Endothelial cell of umbilical vein (primary cell): ENCODE data around the gene CEP83. TPM values are rescaled to one million over a fixed set of nuclear protein-coding genes. Genes with fewer than 3 reads are reported as not detected.

Experiments
- BruUV-seq: library from RNA; stranded (reverse); fragments of 400-500 nt; replicated peaks from 2 replicates; lab custom pipeline; 2021; lab: Mats Ljungman, UMichigan
- CTCF ChIA-PET: fragments of 300-600, 350-600 bp; sonication (Branson Sonifier 250); formaldehyde crosslinking; loops from one replicate; lab custom pipeline; 2021; ENCODE audit warnings: antibody characterized with exemption, inconsistent platforms; lab: Charles Lee
- POLR2A ChIA-PET: fragments of 300-600, 350-600 bp; sonication (Branson Sonifier 250); formaldehyde crosslinking; loops from one replicate; lab custom pipeline; 2021; ENCODE audit warnings: antibody characterized with exemption, inconsistent platforms; lab: Charles Lee
- DNase-seq: peaks from one replicate; pipeline ENCODE4 v3.0.0-alpha.2; 2011; ENCODE audit warnings: low read depth, low spot score
- FAIRE-seq: peaks from 2 replicates; lab custom pipeline; 2011; peaks lifted over from hg19 to GRCh38; lab: Jason Lieb, UNC
- H2AFZ ChIP-seq: 2 replicates; pipeline ENCODE4 v1.6.0; 2012; ENCODE audit warnings: low read depth, low read length, control low read depth, inconsistent platforms
- H3K27ac ChIP-seq: 2 replicates; pipeline ENCODE4 v1.5.1; 2011; ENCODE audit warnings: low read depth, mild to moderate bottlenecking, control low read depth, low read length, moderate library complexity; ENCODE audit not compliant: insufficient read depth
- H3K27me3 ChIP-seq, 2 experiments: 2 replicates each; pipeline versions ENCODE4 v1.6.0 to v1.6.1; 2011; ENCODE audit warnings: low read length in 2 of 2, mixed read lengths in 1 of 2; ENCODE audit not compliant: control insufficient read depth in 2 of 2, insufficient read depth in 2 of 2
- H3K36me3 ChIP-seq, 2 experiments: 2 replicates in 1 of 2; 3 replicates in 1 of 2; pipeline ENCODE4 v1.5.1; 2011; ENCODE audit warnings: low read length in 2 of 2, mild to moderate bottlenecking in 1 of 2, moderate library complexity in 1 of 2; ENCODE audit not compliant: control insufficient read depth in 2 of 2, insufficient read depth in 2 of 2; ENCODE audit errors: extremely low read depth in 1 of 2
- H3K4me1 ChIP-seq: 3 replicates; pipeline ENCODE4 v1.5.1; 2011; ENCODE audit warnings: mild to moderate bottlenecking, low read length; ENCODE audit not compliant: control insufficient read depth, insufficient read depth; ENCODE audit errors: extremely low read depth
- H3K4me2 ChIP-seq: 2 replicates; pipeline ENCODE4 v1.6.1; 2011; ENCODE audit warnings: low read length, control low read depth, mixed read lengths; ENCODE audit not compliant: insufficient read depth
- H3K4me3 ChIP-seq, 3 experiments: fragments of 200-600 bp in 1 of 3; sonication (generic), shearing (Covaris generic) in 1 of 3; replicated peaks in 1 of 3; 2 replicates each; pipeline ENCODE4 v1.5.1; 2011 to 2016; ENCODE audit warnings: control low read depth in 3 of 3, low read length in 3 of 3, mild to moderate bottlenecking in 2 of 3, inconsistent platforms in 1 of 3, low read depth in 1 of 3, moderate library complexity in 1 of 3; ENCODE audit not compliant: insufficient read depth in 1 of 3
- H3K79me2 ChIP-seq: 2 replicates; pipeline ENCODE4 v1.6.0; 2012; ENCODE audit warnings: low read length, inconsistent platforms; ENCODE audit not compliant: control insufficient read depth, insufficient read depth
- H3K9ac ChIP-seq: replicated peaks from 2 replicates; pipeline ENCODE3; 2011; ENCODE audit warnings: low read length, control low read depth; ENCODE audit not compliant: insufficient read depth; ENCODE audit errors: extremely low read depth
- H3K9me1 ChIP-seq: replicated peaks from 3 replicates; pipeline ENCODE4 v1.6.0; 2011; ENCODE audit warnings: mild to moderate bottlenecking, low read length; ENCODE audit not compliant: control insufficient read depth, insufficient read depth; ENCODE audit errors: extremely low read depth
- H3K9me3 ChIP-seq: replicated peaks from 2 replicates; pipeline ENCODE4 v1.5.1; 2012; ENCODE audit warnings: low read length, inconsistent platforms; ENCODE audit not compliant: control insufficient read depth, insufficient read depth
- H4K20me1 ChIP-seq: replicated peaks from 2 replicates; pipeline ENCODE3; 2011; ENCODE audit warnings: mild to moderate bottlenecking, low read length; ENCODE audit not compliant: control insufficient read depth, insufficient read depth; ENCODE audit errors: extremely low read depth
- EZH2 ChIP-seq: IDR thresholded peaks from 2 replicates; pipeline ENCODE4 v1.6.1; 2012; ENCODE audit warnings: borderline replicate concordance, low read depth, mild to moderate bottlenecking, moderate library complexity, low read length, inconsistent platforms; ENCODE audit not compliant: severe bottlenecking
- FOS ChIP-seq: IDR thresholded peaks from 2 replicates; pipeline ENCODE4 v1.6.1; 2011; ENCODE audit warnings: mild to moderate bottlenecking, low read length, moderate library complexity, borderline replicate concordance; ENCODE audit not compliant: insufficient read depth
- GATA2 ChIP-seq: IDR thresholded peaks from 2 replicates; pipeline ENCODE4 v1.7.0; 2011; ENCODE audit warnings: low read depth, mild to moderate bottlenecking, moderate library complexity, mixed read lengths, low read length; ENCODE audit not compliant: insufficient read length, insufficient read depth
- JUN ChIP-seq: IDR thresholded peaks from 2 replicates; pipeline ENCODE4 v1.6.1; 2011; ENCODE audit warnings: borderline replicate concordance, low read depth; ENCODE audit not compliant: insufficient read length, insufficient read depth
- MYC ChIP-seq: IDR thresholded peaks from one replicate; pipeline ENCODE4 v1.6.1; 2011; ENCODE audit warnings: mild to moderate bottlenecking, low read depth, low read length
- POLR2A ChIP-seq: IDR thresholded peaks from 2 replicates; pipeline ENCODE4 v1.6.1; 2012; ENCODE audit warnings: low read depth, mild to moderate bottlenecking, control low read depth, low read length
- POLR2AphosphoS5 ChIP-seq: IDR thresholded peaks from 2 replicates; pipeline ENCODE4 v1.6.1; 2012; ENCODE audit warnings: low read depth, mild to moderate bottlenecking, control low read depth, low read length, moderate library complexity; ENCODE audit not compliant: insufficient read depth
- dilution Hi-C: fragments of 300-500 bp; cut with MboI; formaldehyde crosslinking; loops from one replicate; pipeline ENCODE4 v1.15.0; 2019; ENCODE audit warnings: low sequenced_read_pairs; ENCODE audit not compliant: extremely low pct_ligation_motif_present
- intact Hi-C: fragments of 100-400 bp; cut with micrococcal nuclease; formaldehyde crosslinking; loops from one replicate; pipeline ENCODE4 v1.10.0; 2022
- polyA plus RNA-seq, 4 experiments: library from polyadenylated mRNA; depleted of rRNA in 3 of 4; stranded (reverse) in 3 of 4; unstranded in 1 of 4; fragments of >200 nt; gene quantifications; 2 replicates each; pipeline versions ENCODE4 v1.2.1 to v1.2.3, GENCODE V29; 2011 to 2012; ENCODE audit warnings: missing spikeins in 1 of 4
- total RNA-seq: library from RNA; stranded (reverse); gene quantifications from 2 replicates; pipeline ENCODE4 v1.2.3, GENCODE V29; 2021
- TF ChIP-seq, protein P1 (sequence below), 2 donors: IDR thresholded peaks; 1 replicate in 1 of 2; 2 replicates in 1 of 2; pipeline ENCODE4 v1.5.1; 2011; ENCODE audit warnings: low read length in 2 of 2, mild to moderate bottlenecking in 2 of 2, moderate library complexity in 2 of 2, control low read depth in 1 of 2, inconsistent platforms in 1 of 2, low read depth in 1 of 2; ENCODE audit not compliant: insufficient read depth in 1 of 2; ENCODE audit errors: extremely low read depth in 1 of 2
- TF ChIP-seq, protein P2 (sequence below): IDR thresholded peaks from 2 replicates; pipeline ENCODE4 v1.6.1; 2011; ENCODE audit not compliant: insufficient read depth, insufficient read length

The CEP83 gene
- total and polyA plus RNA-seq, 2 donors (not counting 3 experiments of a cell fraction or from before 2014, with no cell fraction given) = 2.9 to 15.3 TPM

DNA sequence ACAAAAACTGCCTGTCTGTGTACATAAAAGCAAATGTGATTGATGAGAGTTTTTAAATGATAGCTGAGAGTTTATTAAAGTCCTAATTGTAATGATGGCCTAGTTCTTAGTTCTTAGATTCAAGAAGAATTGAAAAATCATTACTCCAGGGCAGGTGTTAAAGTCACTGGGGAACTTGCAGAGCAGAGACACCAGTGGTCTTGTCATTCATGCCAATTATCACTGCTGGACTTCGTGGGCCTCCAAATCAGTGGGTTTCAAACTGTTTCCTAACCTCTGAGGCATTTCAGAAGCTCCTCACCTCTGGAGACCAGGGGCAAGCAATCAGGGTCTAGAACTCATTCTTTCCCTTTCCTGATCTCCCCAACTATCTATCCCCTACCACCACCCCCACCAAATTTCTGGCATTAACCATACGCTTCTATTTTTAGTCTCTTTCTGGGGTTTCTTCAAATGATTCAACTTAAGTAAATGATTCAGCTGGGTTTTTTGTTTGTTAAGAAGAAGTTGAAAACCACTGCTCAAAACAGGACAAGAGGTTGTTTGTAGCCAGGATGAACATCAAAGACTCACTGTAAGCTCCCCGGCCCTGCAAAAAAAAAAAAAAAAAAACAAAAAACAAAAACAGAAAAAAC lies 80.1 kb downstream of the CEP83 start:
- no peak overlapping the region for H3K27ac ChIP-seq
- no peaks in the 10 kb centered on the region for H3K27me3 ChIP-seq
- no peaks in the 10 kb centered on the region for H3K4me1 ChIP-seq
- no peak overlapping the region for H2AFZ ChIP-seq
- dilution Hi-C loops = no loop called here
- H3K79me2 ChIP-seq = no peaks in the 10 kb centered on the region
- no peaks in the 10 kb centered on the region for H3K9me3 ChIP-seq
- no peaks in the 10 kb centered on the region for H4K20me1 ChIP-seq
- H3K36me3 ChIP-seq = no peaks in the 10 kb centered on the region
- intact Hi-C loops = no loop called here
- ChIA-PET CTCF (interaction anchor here (0.6 to 1.2 kb wide), 2 partner anchors 23 to 46 kb away, joined by 3 read pairs; no protein-coding TSS in a partner anchor), POLR2A (no interaction called here)
- FAIRE-seq (no peak), DNase-seq (no peak)
- H3K4me2 ChIP-seq = no peak overlapping the region
- TF ChIP-seq POLR2A = no peak
- no peak for TF ChIP-seq EZH2
- TF ChIP-seq, protein P1, sequence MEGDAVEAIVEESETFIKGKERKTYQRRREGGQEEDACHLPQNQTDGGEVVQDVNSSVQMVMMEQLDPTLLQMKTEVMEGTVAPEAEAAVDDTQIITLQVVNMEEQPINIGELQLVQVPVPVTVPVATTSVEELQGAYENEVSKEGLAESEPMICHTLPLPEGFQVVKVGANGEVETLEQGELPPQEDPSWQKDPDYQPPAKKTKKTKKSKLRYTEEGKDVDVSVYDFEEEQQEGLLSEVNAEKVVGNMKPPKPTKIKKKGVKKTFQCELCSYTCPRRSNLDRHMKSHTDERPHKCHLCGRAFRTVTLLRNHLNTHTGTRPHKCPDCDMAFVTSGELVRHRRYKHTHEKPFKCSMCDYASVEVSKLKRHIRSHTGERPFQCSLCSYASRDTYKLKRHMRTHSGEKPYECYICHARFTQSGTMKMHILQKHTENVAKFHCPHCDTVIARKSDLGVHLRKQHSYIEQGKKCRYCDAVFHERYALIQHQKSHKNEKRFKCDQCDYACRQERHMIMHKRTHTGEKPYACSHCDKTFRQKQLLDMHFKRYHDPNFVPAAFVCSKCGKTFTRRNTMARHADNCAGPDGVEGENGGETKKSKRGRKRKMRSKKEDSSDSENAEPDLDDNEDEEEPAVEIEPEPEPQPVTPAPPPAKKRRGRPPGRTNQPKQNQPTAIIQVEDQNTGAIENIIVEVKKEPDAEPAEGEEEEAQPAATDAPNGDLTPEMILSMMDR (IDR thresholded peaks at IDR 0.05; ENCODE audit: extremely low read depth in 1 of 2, insufficient read depth in 1 of 2, low read depth in 1 of 2, low read length in 2 of 2) = no peak
- TF ChIP-seq, protein P2, sequence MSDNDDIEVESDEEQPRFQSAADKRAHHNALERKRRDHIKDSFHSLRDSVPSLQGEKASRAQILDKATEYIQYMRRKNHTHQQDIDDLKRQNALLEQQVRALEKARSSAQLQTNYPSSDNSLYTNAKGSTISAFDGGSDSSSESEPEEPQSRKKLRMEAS = no peak
- no peak for TF ChIP-seq MYC
- no peak for TF ChIP-seq GATA2
- TF ChIP-seq JUN = no peak
- TF ChIP-seq FOS = no peak
- no peak for TF ChIP-seq POLR2AphosphoS5
- H3K9me1 ChIP-seq = no peaks in the 10 kb centered on the region
- no TSS peak for BruUV-seq
- H3K4me3 ChIP-seq = no peak overlapping the region
- H3K9ac ChIP-seq = no peak overlapping the region
